ENCODE measurements around the gene MREG.

DNA sequence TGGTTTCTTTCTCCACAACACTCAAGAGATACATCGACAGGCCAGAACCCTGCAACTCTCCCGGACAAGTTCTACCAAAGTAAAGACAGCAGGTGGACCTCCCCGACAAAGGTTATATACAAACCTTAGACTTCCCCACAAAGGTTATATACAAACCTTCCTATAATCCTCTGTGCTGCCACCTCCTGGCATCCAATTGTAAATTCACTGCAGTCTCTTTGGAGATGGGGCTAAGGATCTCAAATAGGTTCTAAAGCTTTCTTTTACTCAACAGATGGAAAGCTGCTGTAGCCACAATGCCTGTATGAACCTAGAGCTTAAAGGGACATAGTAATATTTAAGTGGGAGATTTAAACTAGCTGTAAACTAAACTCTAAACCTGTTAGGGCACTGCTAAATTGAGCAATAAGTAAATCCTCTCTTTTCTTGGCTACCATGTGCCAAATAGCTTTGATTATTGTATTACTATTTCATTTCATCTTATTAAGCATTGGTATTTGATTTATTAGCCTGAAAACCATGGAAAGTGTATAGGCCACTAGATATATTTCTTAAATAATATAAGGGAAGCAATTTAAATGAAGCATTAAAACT, 9.8 kb upstream of the MREG start:
- TF ChIP-seq, protein P1, sequence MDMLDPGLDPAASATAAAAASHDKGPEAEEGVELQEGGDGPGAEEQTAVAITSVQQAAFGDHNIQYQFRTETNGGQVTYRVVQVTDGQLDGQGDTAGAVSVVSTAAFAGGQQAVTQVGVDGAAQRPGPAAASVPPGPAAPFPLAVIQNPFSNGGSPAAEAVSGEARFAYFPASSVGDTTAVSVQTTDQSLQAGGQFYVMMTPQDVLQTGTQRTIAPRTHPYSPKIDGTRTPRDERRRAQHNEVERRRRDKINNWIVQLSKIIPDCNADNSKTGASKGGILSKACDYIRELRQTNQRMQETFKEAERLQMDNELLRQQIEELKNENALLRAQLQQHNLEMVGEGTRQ (IDR thresholded peaks at IDR 0.05) = no peak
- peak; percentile 61 for TF ChIP-seq CTCF (IDR thresholded peaks at IDR 0.05)
- TF ChIP-seq RCOR1 (IDR thresholded peaks at IDR 0.05; ENCODE audit: low read depth, low read length) = no peak
- TF ChIP-seq GATA3 (IDR thresholded peaks at IDR 0.05; ENCODE audit: borderline replicate concordance) = no peak
- no peak for TF ChIP-seq RARB (CRISPR knock-in tag; IDR thresholded peaks at IDR 0.05)

All from A549 (cell line).